ENCODE results near the gene TTL. TPM values are rescaled to one million over a fixed set of nuclear protein-coding genes. Genes with fewer than 3 reads are reported as not detected.
"Not testable (repeated sequence)": the region's sequence is repeated elsewhere in the genome, so short reads cannot be mapped to it uniquely, and the experiment has no call there.

Gene TTL
- total RNA-seq, 1 experiment from 2014 or later, result 26.9 TPM

- in situ Hi-C loops (cut with HindIII; ENCODE audit: low pct_unique_long_range_greater_than_20kb, low sequenced_read_pairs), result no loop called here
- no peak for DNase-seq (ENCODE audit: low read depth)
These were observed 16.6 kb upstream of the TTL start for GRCh38 chr2:112465382-112465781.

- no peak for DNase-seq (ENCODE audit: low read depth)
- in situ Hi-C loops (cut with HindIII; ENCODE audit: low pct_unique_long_range_greater_than_20kb, low sequenced_read_pairs), result no loop called here
These were observed 9.3 kb upstream of the TTL start for GRCh38 chr2:112472547-112473263.

- DNase-seq (ENCODE audit: low read depth), result no peak
- in situ Hi-C loops (cut with HindIII; ENCODE audit: low pct_unique_long_range_greater_than_20kb, low sequenced_read_pairs), result no loop called here
These were observed 7.0 kb upstream of the TTL start for GRCh38 chr2:112474844-112475486.

GRCh38 chr2:112476434-112476833, 5.5 kb upstream of the TTL start:
- in situ Hi-C loops (cut with HindIII; ENCODE audit: low pct_unique_long_range_greater_than_20kb, low sequenced_read_pairs), result no loop called here
- DNase-seq (ENCODE audit: low read depth), result no peak

- in situ Hi-C loops (cut with HindIII; ENCODE audit: low pct_unique_long_range_greater_than_20kb, low sequenced_read_pairs), result no loop called here
These were observed 1.4 kb upstream of the TTL start for GRCh38 chr2:112480530-112481049.

GRCh38 chr2:112481050-112481527, 867 bp upstream of the TTL start:
- peak; percentile 84 for DNase-seq (ENCODE audit: low read depth)
- in situ Hi-C loops (cut with HindIII; ENCODE audit: low pct_unique_long_range_greater_than_20kb, low sequenced_read_pairs), result no loop called here

More at GRCh38 chr2:112480530-112481049, 1.4 kb upstream of the TTL start:
- DNase-seq (ENCODE audit: low read depth), result no peak

GRCh38 chr2:112482309-112483041, 519 bp downstream of the TTL start:
- peak; percentile 65 for DNase-seq (ENCODE audit: low read depth)
- in situ Hi-C loops (cut with HindIII; ENCODE audit: low pct_unique_long_range_greater_than_20kb, low sequenced_read_pairs), result no loop called here

- in situ Hi-C loops (cut with HindIII; ENCODE audit: low pct_unique_long_range_greater_than_20kb, low sequenced_read_pairs), result no loop called here
- peak; percentile 66 for DNase-seq (ENCODE audit: low read depth)
These were observed 1.1 kb downstream of the TTL start for GRCh38 chr2:112483042-112483473.

GRCh38 chr2:112483831-112484230, 1.9 kb downstream of the TTL start:
- DNase-seq (ENCODE audit: low read depth), result peak; percentile 18
- in situ Hi-C loops (cut with HindIII; ENCODE audit: low pct_unique_long_range_greater_than_20kb, low sequenced_read_pairs), result no loop called here

- in situ Hi-C loops (cut with HindIII; ENCODE audit: low pct_unique_long_range_greater_than_20kb, low sequenced_read_pairs), result no loop called here
- DNase-seq (ENCODE audit: low read depth), result no peak
These were observed 3.9 kb downstream of the TTL start for GRCh38 chr2:112485849-112486248.

- in situ Hi-C loops (cut with HindIII; ENCODE audit: low pct_unique_long_range_greater_than_20kb, low sequenced_read_pairs), result no loop called here
- DNase-seq (ENCODE audit: low read depth), result no peak
These were observed 4.9 kb downstream of the TTL start for GRCh38 chr2:112486895-112487294.

GRCh38 chr2:112487444-112487961, 5.5 kb downstream of the TTL start:
- DNase-seq (ENCODE audit: low read depth), result no peak
- in situ Hi-C loops (cut with HindIII; ENCODE audit: low pct_unique_long_range_greater_than_20kb, low sequenced_read_pairs), result no loop called here

GRCh38 chr2:112488201-112488600, 6.2 kb downstream of the TTL start:
- in situ Hi-C loops (cut with HindIII; ENCODE audit: low pct_unique_long_range_greater_than_20kb, low sequenced_read_pairs), result no loop called here
- DNase-seq (ENCODE audit: low read depth), result no peak

GRCh38 chr2:112491946-112492345, 10.0 kb downstream of the TTL start:
- DNase-seq (ENCODE audit: low read depth), result no peak
- in situ Hi-C loops (cut with HindIII; ENCODE audit: low pct_unique_long_range_greater_than_20kb, low sequenced_read_pairs), result no loop called here

- DNase-seq (ENCODE audit: low read depth), result peak; percentile 10
- in situ Hi-C loops (cut with HindIII; ENCODE audit: low pct_unique_long_range_greater_than_20kb, low sequenced_read_pairs), result no loop called here
These were observed 11.1 kb downstream of the TTL start for GRCh38 chr2:112493048-112493447.

GRCh38 chr2:112493858-112494648, 12.1 kb downstream of the TTL start:
- DNase-seq (ENCODE audit: low read depth), result peak; percentile 68
- in situ Hi-C loops (cut with HindIII; ENCODE audit: low pct_unique_long_range_greater_than_20kb, low sequenced_read_pairs), result no loop called here

GRCh38 chr2:112494828-112495227, 12.9 kb downstream of the TTL start:
- in situ Hi-C loops (cut with HindIII; ENCODE audit: low pct_unique_long_range_greater_than_20kb, low sequenced_read_pairs), result no loop called here

GRCh38 chr2:112495878-112496277, 13.9 kb downstream of the TTL start:
- DNase-seq (ENCODE audit: low read depth); in situ Hi-C loops (cut with HindIII; ENCODE audit: low pct_unique_long_range_greater_than_20kb, low sequenced_read_pairs): not testable (repeated sequence)

More at GRCh38 chr2:112494828-112495227, 12.9 kb downstream of the TTL start:
- DNase-seq (ENCODE audit: low read depth), result no peak
